ENCODE results near the gene SLC26A1.
"Not testable (repeated sequence)": the region's sequence is repeated elsewhere in the genome, so short reads cannot be mapped to it uniquely, and the experiment has no call there.

The SLC26A1 gene

DNA sequence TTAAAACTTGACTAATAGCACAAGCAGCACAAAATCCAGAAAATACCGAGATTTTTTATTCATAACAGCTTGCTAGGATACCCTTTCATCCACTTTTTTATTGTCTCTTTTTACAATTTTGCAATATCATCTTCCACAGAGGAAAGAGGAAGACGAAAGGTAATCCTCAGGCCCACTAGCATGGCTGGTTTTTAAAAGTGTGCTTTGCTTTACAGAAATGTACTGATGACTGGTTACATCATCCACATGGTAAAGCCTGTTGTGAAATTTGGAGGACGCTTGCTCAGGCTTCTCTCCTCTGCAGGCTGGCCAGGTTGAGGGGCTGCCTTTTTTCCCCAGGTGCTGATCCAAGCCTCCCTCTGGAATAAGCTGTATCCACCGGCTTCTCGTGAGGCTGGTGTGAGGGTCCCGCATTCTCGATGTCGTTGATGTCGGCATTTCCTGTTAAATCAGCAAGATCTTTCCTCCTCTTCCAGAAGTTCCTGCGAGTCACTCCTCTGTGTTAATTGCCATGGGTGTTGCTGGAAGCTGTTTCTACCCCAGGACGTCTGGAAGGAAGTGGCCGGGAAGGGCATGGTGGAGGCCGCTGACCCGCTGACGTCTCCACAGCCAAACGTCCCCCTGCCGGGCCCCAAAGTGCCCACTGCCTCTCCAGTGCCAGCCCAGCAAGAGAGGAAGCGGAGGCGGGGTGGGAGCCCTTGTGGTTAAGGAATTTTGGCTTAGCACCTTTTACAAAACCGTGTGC, 14.1 kb downstream of the SLC26A1 start:
- Histone ChIP-seq H3K4me3 (ENCODE audit: low read depth in 1 of 2, low read length in 2 of 2) (no peak overlapping the region), H3K9ac (ENCODE audit: low read depth in 1 of 2, low read length in 2 of 2) (no peak overlapping the region), H3K27me3 (ENCODE audit: control insufficient read depth in 1 of 2, insufficient read depth in 2 of 2, low read length in 2 of 2) (no peaks in the 10 kb centered on the region), H3K4me1 (ENCODE audit: control insufficient read depth in 1 of 2, insufficient read depth in 2 of 2, low read length in 2 of 2) (peaks cover 0 to under 1% of the 10 kb centered on the region in 2 donors), H3K36me3 (ENCODE audit: control insufficient read depth in 1 of 2, insufficient read depth in 2 of 2, low read length in 2 of 2) (no peaks in the 10 kb centered on the region), H3K27ac (ENCODE audit: low read depth, low read length) (no peak overlapping the region), H3K9me3 (ENCODE audit: control insufficient read depth in 1 of 2, low read length in 2 of 2) (no peaks in the 10 kb centered on the region)

DNA sequence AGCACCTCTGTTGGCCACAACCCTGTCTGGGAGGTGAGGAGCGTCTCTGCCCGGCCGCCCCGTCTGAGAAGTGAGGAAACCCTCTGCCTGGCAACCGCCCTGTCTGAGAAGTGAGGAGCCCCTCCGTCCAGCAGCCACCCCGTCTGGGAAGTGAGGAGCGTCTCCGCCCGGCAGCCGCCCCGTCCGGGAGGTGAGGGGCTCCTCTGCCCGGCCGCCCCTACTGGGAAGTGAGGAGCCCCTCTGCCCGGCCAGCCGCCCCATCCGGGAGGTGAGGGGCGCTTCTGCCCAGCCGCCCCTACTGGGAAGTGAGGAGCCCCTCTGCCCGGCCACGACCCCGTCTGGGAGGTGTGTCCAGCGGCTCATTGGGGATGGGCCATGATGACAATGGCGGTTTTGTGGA, 17.2 kb downstream of the SLC26A1 start:
- H3K27me3 ChIP-seq (ENCODE audit: control insufficient read depth in 1 of 2, insufficient read depth in 2 of 2, low read length in 2 of 2); H3K4me3 ChIP-seq (ENCODE audit: low read depth in 1 of 2, low read length in 2 of 2); H3K9ac ChIP-seq (ENCODE audit: low read depth in 1 of 2, low read length in 2 of 2); H3K36me3 ChIP-seq (ENCODE audit: control insufficient read depth in 1 of 2, insufficient read depth in 2 of 2, low read length in 2 of 2); H3K27ac ChIP-seq (ENCODE audit: low read depth, low read length); H3K9me3 ChIP-seq (ENCODE audit: control insufficient read depth in 1 of 2, low read length in 2 of 2): not testable (repeated sequence)
- peaks cover 9 to 17% of the 10 kb centered on the region in 2 donors for H3K4me1 ChIP-seq (ENCODE audit: control insufficient read depth in 1 of 2, insufficient read depth in 2 of 2, low read length in 2 of 2)

GRCh38 chr4:974668-975067, 18.5 kb downstream of the SLC26A1 start:
- H3K9me3 ChIP-seq (ENCODE audit: control insufficient read depth in 1 of 2, low read length in 2 of 2): no peaks in the 10 kb centered on the region
- no peak overlapping the region for H3K9ac ChIP-seq (ENCODE audit: low read depth in 1 of 2, low read length in 2 of 2)
- H3K4me3 ChIP-seq (ENCODE audit: low read depth in 1 of 2, low read length in 2 of 2): no peak overlapping the region
- no peak overlapping the region for H3K27ac ChIP-seq (ENCODE audit: low read depth, low read length)
- H3K27me3 ChIP-seq (ENCODE audit: control insufficient read depth in 1 of 2, insufficient read depth in 2 of 2, low read length in 2 of 2): no peaks in the 10 kb centered on the region
- H3K36me3 ChIP-seq (ENCODE audit: control insufficient read depth in 1 of 2, insufficient read depth in 2 of 2, low read length in 2 of 2): no peaks in the 10 kb centered on the region
- peaks cover 18 to 30% of the 10 kb centered on the region in 2 donors for H3K4me1 ChIP-seq (ENCODE audit: control insufficient read depth in 1 of 2, insufficient read depth in 2 of 2, low read length in 2 of 2)

DNA sequence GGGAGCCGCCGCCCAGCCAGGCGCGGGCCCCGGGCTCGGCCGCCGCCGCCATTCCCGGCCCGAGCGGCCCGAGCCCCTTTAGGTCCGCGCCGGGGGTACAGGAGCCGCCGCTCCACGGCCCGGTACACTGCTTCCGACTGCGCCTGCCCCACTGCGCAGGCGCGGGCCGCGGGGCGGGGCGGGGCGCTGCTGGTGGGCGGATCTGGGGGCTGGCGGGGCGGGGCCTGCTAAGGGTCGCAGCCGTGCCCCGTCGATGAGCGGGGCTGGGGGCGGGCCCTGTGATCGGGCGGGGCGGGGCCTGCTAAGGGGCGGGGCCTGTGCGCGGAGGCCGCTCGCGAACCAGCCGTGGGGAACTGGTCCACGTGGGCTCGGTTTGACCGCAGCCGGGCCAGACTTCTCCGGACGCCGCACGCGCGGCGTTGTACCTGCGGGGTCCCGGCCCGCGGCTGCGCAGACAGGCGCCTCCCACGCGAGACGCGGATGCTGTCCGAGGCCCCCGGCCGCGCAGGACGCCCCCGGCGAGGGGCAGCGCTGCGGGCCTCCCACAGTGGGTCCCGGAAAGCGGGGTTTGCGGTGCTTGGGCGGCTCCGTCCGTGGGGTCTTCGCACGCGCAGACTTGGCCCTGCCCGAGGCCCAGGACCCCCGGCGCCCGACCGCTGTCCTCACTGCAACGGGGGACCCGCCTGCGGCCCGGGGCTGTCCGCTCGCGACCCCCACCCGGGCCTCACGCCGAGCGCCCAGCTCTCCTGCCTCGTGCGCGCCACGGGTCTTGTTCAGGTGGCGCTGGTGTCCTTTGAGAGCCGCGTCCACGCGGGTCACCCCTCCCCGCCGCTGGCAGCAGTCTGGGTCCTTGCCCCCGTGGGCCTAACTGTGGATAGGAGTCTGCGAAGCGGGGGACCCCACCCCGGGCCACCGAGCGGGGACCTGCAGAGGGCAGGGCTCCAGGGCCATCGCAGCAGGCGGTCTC, 19.5 kb downstream of the SLC26A1 start, which contains the start of gene DGKQ:
DGKQ (minus strand) TSS at position 139 of the 967 bp plus-strand sequence; CDS start at position 52, 87 bp downstream.
- H3K4me3 ChIP-seq (ENCODE audit: low read depth in 1 of 2, low read length in 2 of 2): peak within 1 kb of the TSS; percentile 73 to 79
- peak within 1 kb of the TSS; percentile 23 for H3K27ac ChIP-seq (ENCODE audit: low read depth, low read length)
- H3K4me1 ChIP-seq (ENCODE audit: control insufficient read depth in 1 of 2, insufficient read depth in 2 of 2, low read length in 2 of 2): peaks cover 18 to 30% of the 10 kb centered on the region in 2 donors
- H3K9ac ChIP-seq (ENCODE audit: low read depth in 1 of 2, low read length in 2 of 2): peak within 1 kb of the TSS; percentile 72 to 81
- H3K36me3 ChIP-seq (ENCODE audit: control insufficient read depth in 1 of 2, insufficient read depth in 2 of 2, low read length in 2 of 2): no peaks in the 10 kb centered on the region
- H3K9me3 ChIP-seq (ENCODE audit: control insufficient read depth in 1 of 2, low read length in 2 of 2): no peaks in the 10 kb centered on the region
- H3K27me3 ChIP-seq (ENCODE audit: control insufficient read depth in 1 of 2, insufficient read depth in 2 of 2, low read length in 2 of 2): no peaks in the 10 kb centered on the region

DNA sequence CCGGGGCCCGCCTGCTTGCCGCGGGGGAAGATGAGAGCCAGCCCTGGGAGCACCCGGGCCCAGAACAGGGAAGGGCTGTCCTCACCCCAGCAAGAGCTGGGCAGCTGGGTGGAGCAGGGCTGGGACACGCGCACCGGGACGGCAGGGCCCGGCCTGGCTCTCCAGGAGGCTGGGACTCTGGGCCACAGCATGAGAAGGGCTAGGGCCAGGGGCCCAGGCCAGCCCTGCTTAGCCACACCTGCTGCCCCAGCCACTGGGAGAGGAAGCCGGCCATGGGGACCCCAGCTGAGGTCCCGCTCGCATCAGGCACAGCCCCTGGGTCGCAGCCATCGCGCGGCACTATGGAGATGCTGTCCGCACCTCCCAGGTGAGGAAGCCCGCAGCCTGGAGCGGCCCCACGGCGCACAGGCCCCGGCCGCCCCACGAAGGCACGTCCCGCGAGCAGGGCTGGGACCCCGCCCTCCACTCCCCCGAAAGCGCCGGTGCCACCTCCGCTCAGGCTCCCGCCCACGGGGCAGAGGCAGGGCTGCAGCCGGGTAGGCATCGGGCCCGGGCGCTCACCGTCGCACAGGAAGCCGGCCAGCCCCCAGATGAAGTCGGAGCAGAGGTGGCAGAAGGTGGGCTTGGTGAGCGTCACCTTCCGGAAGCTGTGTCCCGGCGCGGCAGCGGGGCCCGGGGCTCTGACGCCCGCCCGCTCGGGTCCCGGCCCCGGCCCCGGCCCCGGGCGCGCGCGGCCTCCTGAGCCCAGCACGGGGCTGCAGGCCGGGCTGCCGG, 20.4 kb downstream of the SLC26A1 start:
- Histone ChIP-seq H3K27me3 (ENCODE audit: control insufficient read depth in 1 of 2, insufficient read depth in 2 of 2, low read length in 2 of 2) (no peaks in the 10 kb centered on the region), H3K4me1 (ENCODE audit: control insufficient read depth in 1 of 2, insufficient read depth in 2 of 2, low read length in 2 of 2) (peaks cover 18 to 30% of the 10 kb centered on the region in 2 donors), H3K4me3 (ENCODE audit: low read depth in 1 of 2, low read length in 2 of 2) (peak overlapping the region; percentile 73 to 79), H3K9me3 (ENCODE audit: control insufficient read depth in 1 of 2, low read length in 2 of 2) (no peaks in the 10 kb centered on the region), H3K27ac (ENCODE audit: low read depth, low read length) (peak overlapping the region; percentile 23), H3K9ac (ENCODE audit: low read depth in 1 of 2, low read length in 2 of 2) (peak overlapping the region; percentile 72 to 81), H3K36me3 (ENCODE audit: control insufficient read depth in 1 of 2, insufficient read depth in 2 of 2, low read length in 2 of 2) (no peaks in the 10 kb centered on the region)

DNA sequence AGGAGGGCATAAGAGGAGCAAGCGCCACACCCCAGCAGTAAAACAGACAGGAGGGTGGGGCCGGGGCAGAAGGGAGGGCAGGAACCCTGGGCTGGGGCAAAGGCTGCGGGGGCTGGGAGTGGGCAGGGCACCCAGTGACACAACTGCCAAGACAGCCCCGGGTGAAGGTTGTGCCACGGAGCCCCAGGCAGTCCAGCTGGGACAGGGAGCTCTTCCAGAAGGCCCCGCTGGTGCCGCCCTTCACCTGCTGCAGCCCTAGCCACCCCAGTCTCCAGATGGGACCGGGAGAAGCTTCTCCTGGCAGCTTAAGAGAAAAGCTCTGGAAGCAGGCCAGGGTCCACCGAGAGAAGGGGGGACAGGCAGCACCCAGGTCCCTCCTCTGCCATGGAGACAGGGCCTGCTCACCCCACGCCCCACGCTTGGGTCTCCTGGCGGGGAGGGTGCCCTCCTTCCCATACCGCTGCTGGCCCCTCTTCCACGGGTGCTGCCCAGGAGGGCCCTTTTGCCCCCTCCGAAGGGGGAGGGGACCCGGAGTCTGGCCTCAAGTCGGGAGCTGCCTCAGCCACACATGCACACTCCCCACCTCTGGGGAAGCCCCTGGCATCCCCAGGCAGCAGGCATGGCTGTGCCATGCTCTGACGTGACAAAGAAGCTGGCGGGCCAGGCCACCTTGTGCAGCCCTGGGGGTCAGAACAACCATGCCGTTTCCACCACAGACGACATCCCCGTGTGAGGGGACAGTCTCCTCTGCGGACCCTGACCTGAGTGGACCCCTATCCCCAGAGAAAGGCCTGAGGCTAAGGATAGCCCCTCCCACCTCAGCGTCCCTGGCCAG, 21.3 kb downstream of the SLC26A1 start:
- peak overlapping the region; percentile 72 to 81 for H3K9ac ChIP-seq (ENCODE audit: low read depth in 1 of 2, low read length in 2 of 2)
- peak overlapping the region; percentile 23 for H3K27ac ChIP-seq (ENCODE audit: low read depth, low read length)
- peaks cover 18 to 30% of the 10 kb centered on the region in 2 donors for H3K4me1 ChIP-seq (ENCODE audit: control insufficient read depth in 1 of 2, insufficient read depth in 2 of 2, low read length in 2 of 2)
- H3K36me3 ChIP-seq (ENCODE audit: control insufficient read depth in 1 of 2, insufficient read depth in 2 of 2, low read length in 2 of 2): peaks cover 0 to 2% of the 10 kb centered on the region in 2 donors
- H3K27me3 ChIP-seq (ENCODE audit: control insufficient read depth in 1 of 2, insufficient read depth in 2 of 2, low read length in 2 of 2): no peaks in the 10 kb centered on the region
- H3K4me3 ChIP-seq (ENCODE audit: low read depth in 1 of 2, low read length in 2 of 2): peak overlapping the region; percentile 73 to 79
- no peaks in the 10 kb centered on the region for H3K9me3 ChIP-seq (ENCODE audit: control insufficient read depth in 1 of 2, low read length in 2 of 2)

- peaks cover 0 to 11% of the 10 kb centered on the region in 2 donors for H3K36me3 ChIP-seq (ENCODE audit: control insufficient read depth in 1 of 2, insufficient read depth in 2 of 2, low read length in 2 of 2)
- H3K9ac ChIP-seq (ENCODE audit: low read depth in 1 of 2, low read length in 2 of 2): peak overlapping the region; percentile 41 to 60
- no peaks in the 10 kb centered on the region for H3K9me3 ChIP-seq (ENCODE audit: control insufficient read depth in 1 of 2, low read length in 2 of 2)
- H3K27ac ChIP-seq (ENCODE audit: low read depth, low read length): peak overlapping the region; percentile 7
- peaks cover 18 to 30% of the 10 kb centered on the region in 2 donors for H3K4me1 ChIP-seq (ENCODE audit: control insufficient read depth in 1 of 2, insufficient read depth in 2 of 2, low read length in 2 of 2)
- H3K4me3 ChIP-seq (ENCODE audit: low read depth in 1 of 2, low read length in 2 of 2): peak overlapping the region; percentile 57 to 61
- no peaks in the 10 kb centered on the region for H3K27me3 ChIP-seq (ENCODE audit: control insufficient read depth in 1 of 2, insufficient read depth in 2 of 2, low read length in 2 of 2)
Observed at GRCh38 chr4:970854-971520, 22.2 kb downstream of the SLC26A1 start.

GRCh38 chr4:970046-970745, 23.0 kb downstream of the SLC26A1 start:
- Histone ChIP-seq H3K9me3 (ENCODE audit: control insufficient read depth in 1 of 2, low read length in 2 of 2) (no peaks in the 10 kb centered on the region), H3K27me3 (ENCODE audit: control insufficient read depth in 1 of 2, insufficient read depth in 2 of 2, low read length in 2 of 2) (no peaks in the 10 kb centered on the region), H3K4me1 (ENCODE audit: control insufficient read depth in 1 of 2, insufficient read depth in 2 of 2, low read length in 2 of 2) (peaks cover 18 to 30% of the 10 kb centered on the region in 2 donors), H3K9ac (ENCODE audit: low read depth in 1 of 2, low read length in 2 of 2) (peak overlapping the region; percentile 26 to 41), H3K4me3 (ENCODE audit: low read depth in 1 of 2, low read length in 2 of 2) (peak overlapping the region in 1 of 2 donors; percentile 57), H3K36me3 (ENCODE audit: control insufficient read depth in 1 of 2, insufficient read depth in 2 of 2, low read length in 2 of 2) (peaks cover 0 to 19% of the 10 kb centered on the region in 2 donors), H3K27ac (ENCODE audit: low read depth, low read length) (no peak overlapping the region)

All from duodenal mucosa (tissue), 2 donors.